Cardiac fibroblast (primary cell): ENCODE data around the gene SLC15A1.

ENCODE experiments used
- DNase-seq, 2 donors: peaks; one replicate each; pipeline versions ENCODE4 v3.0.0 to v3.0.0-alpha.2; 2010; ENCODE audit warnings: low read depth in 2 of 2
- H3K4me3 ChIP-seq, 2 donors: replicated peaks in 1 of 2; 1 replicate in 1 of 2; 2 replicates in 1 of 2; pipeline ENCODE4 v1.5.1; 2011; ENCODE audit warnings: low read depth in 2 of 2, low read length in 2 of 2, mild to moderate bottlenecking in 2 of 2, moderate library complexity in 1 of 2
- CTCF ChIP-seq: IDR thresholded peaks from one replicate; pipeline ENCODE4 v1.5.1; 2011; ENCODE audit warnings: low read depth, mild to moderate bottlenecking, low read length, inconsistent platforms

SLC15A1 gene

GRCh38 chr13:98768522-98768921, 16.1 kb upstream of the SLC15A1 start:
- no peak for DNase-seq
- TF ChIP-seq CTCF, result no peak
- no peak overlapping the region for H3K4me3 ChIP-seq

GRCh38 chr13:98766697-98767096, 14.2 kb upstream of the SLC15A1 start:
- no peak for TF ChIP-seq CTCF
- no peak for DNase-seq
- H3K4me3 ChIP-seq, result no peak overlapping the region

- H3K4me3 ChIP-seq, result no peak overlapping the region
These were observed 13.6 kb upstream of the SLC15A1 start for GRCh38 chr13:98765996-98766519.

GRCh38 chr13:98761986-98762616, 9.6 kb upstream of the SLC15A1 start:
- TF ChIP-seq CTCF, result no peak
- DNase-seq, result no peak
- H3K4me3 ChIP-seq, result peak overlapping the region in 1 of 2 donors; percentile 36

More at GRCh38 chr13:98765996-98766519, 13.6 kb upstream of the SLC15A1 start:
- no peak for TF ChIP-seq CTCF
- no peak for DNase-seq

GRCh38 chr13:98761126-98761985, 8.9 kb upstream of the SLC15A1 start:
- H3K4me3 ChIP-seq, result peak overlapping the region in 1 of 2 donors; percentile 36
- DNase-seq, result peak; percentile 75 to 81
- peak; percentile 3 for TF ChIP-seq CTCF

GRCh38 chr13:98755729-98756128, 3.3 kb upstream of the SLC15A1 start:
- TF ChIP-seq CTCF, result no peak
- DNase-seq, result no peak
- H3K4me3 ChIP-seq, result no peak overlapping the region
